HG03469 (cell line): ENCODE results near the gene PCDH1.

Experiments used
- ATAC-seq: cut with Tn5 transposase; IDR thresholded peaks from one replicate; pipeline ENCODE4 v1.9.1; 2021; ENCODE audit warnings: mild to moderate bottlenecking, moderate library complexity, moderate number of reproducible peaks; ENCODE audit not compliant: unreplicated experiment

Gene PCDH1

GRCh38 chr5:141814064-141814964, 63.9 kb downstream of the PCDH1 start:
- no peak for ATAC-seq

- ATAC-seq = no peak
Observed at GRCh38 chr5:141812512-141812911, 65.7 kb downstream of the PCDH1 start.

- ATAC-seq = no peak
Observed at GRCh38 chr5:141811287-141812155, 66.7 kb downstream of the PCDH1 start.

GRCh38 chr5:141810702-141811101, 67.5 kb downstream of the PCDH1 start:
- no peak for ATAC-seq

- no peak for ATAC-seq
Observed at GRCh38 chr5:141809380-141810096, 68.7 kb downstream of the PCDH1 start.

GRCh38 chr5:141808857-141809256, 69.4 kb downstream of the PCDH1 start:
- ATAC-seq = no peak

- ATAC-seq = no peak
Observed at GRCh38 chr5:141807732-141808131, 70.5 kb downstream of the PCDH1 start.

GRCh38 chr5:141807329-141807728, 70.9 kb downstream of the PCDH1 start:
- ATAC-seq = no peak

GRCh38 chr5:141806626-141807025, 71.6 kb downstream of the PCDH1 start:
- no peak for ATAC-seq

- no peak for ATAC-seq
Observed at GRCh38 chr5:141805874-141806595, 72.2 kb downstream of the PCDH1 start.

GRCh38 chr5:141804475-141804874, 73.7 kb downstream of the PCDH1 start:
- no peak for ATAC-seq
